ENCODE data around the gene RNASEH1. TPM values are rescaled to one million over a fixed set of nuclear protein-coding genes. Genes with fewer than 3 reads are reported as not detected.

The RNASEH1 gene
- total and polyA plus RNA-seq, 2 of the 4 experiments (the other 2 are of a cell fraction), result 23.5 to 23.7 TPM

DNA sequence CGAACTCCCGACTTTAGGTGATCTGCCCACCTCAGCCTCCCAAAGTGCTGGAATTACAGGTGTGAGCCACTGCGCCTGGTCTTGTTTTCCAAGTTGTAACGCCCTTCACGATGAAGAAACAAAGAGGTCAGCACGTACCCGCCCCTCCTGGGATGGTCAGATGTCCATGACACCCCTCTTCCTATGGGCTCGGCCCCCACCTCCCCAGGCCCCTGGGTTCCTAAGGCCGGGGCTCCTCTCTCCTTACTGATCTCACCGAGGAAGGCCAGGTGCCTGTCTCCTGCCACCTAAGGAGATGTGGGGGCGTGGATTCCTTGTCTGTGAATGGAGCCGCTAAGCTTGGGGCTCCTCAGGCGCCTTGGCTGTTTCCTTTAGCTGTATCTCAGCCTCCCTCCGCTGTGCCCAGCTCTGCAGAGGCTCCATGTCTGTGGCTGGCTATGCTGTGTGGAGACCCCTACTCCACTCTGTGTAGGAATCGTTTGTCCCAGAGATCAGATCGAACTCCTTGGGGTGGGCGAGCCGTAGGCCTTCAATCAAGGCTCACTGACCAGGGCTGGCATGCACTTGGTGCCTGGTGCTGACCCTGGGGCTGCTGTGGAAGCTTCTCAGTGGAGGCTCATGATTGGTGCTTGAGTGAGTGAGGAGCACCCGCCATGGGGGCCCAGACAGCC lies 45.5 kb upstream of the RNASEH1 start:
- intact Hi-C loops (cut with micrococcal nuclease), result no loop called here
- H2BK5ac ChIP-seq (ENCODE audit: low read depth, low read length, poor library complexity, severe bottlenecking), result no peak overlapping the region
- no TSS peak for BruUV-seq (replicated peaks)
- H4K91ac ChIP-seq (ENCODE audit: insufficient read depth, low read depth, low read length), result no peak overlapping the region
- no peak for ATAC-seq (ENCODE audit: low read depth)
- H3K4ac ChIP-seq (ENCODE audit: low read depth, low read length), result no peak overlapping the region
- no peak overlapping the region for H3K23ac ChIP-seq (ENCODE audit: low read depth, low read length)
- H3K4me3 ChIP-seq (ENCODE audit: insufficient read depth, low read depth, low read length), result no peak overlapping the region
- TF ChIP-seq BHLHE40 (IDR thresholded peaks at IDR 0.05; ENCODE audit: low read depth, low read length), result no peak
- TF ChIP-seq, protein P1, sequence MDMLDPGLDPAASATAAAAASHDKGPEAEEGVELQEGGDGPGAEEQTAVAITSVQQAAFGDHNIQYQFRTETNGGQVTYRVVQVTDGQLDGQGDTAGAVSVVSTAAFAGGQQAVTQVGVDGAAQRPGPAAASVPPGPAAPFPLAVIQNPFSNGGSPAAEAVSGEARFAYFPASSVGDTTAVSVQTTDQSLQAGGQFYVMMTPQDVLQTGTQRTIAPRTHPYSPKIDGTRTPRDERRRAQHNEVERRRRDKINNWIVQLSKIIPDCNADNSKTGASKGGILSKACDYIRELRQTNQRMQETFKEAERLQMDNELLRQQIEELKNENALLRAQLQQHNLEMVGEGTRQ (IDR thresholded peaks at IDR 0.05; ENCODE audit: low read depth, low read length), result no peak
- TF ChIP-seq MAZ (IDR thresholded peaks at IDR 0.05; ENCODE audit: borderline replicate concordance, low read depth, low read length), result no peak
- no peak for TF ChIP-seq ELK1 (IDR thresholded peaks at IDR 0.05; ENCODE audit: borderline replicate concordance, low read depth, low read length)
- no peak for TF ChIP-seq CHD1 (IDR thresholded peaks at IDR 0.05; ENCODE audit: low read depth, low read length)
- no peak for TF ChIP-seq RFX5 (IDR thresholded peaks at IDR 0.05; ENCODE audit: low read depth, low read length)
- TF ChIP-seq SMC3 (IDR thresholded peaks at IDR 0.05; ENCODE audit: low read depth, low read length), result no peak
- TF ChIP-seq MAFK (IDR thresholded peaks at IDR 0.05; ENCODE audit: low read depth, low read length), result no peak
- no peak for TF ChIP-seq CEBPB (IDR thresholded peaks at IDR 0.05; ENCODE audit: low read depth, low read length)
- TF ChIP-seq, protein P2, sequence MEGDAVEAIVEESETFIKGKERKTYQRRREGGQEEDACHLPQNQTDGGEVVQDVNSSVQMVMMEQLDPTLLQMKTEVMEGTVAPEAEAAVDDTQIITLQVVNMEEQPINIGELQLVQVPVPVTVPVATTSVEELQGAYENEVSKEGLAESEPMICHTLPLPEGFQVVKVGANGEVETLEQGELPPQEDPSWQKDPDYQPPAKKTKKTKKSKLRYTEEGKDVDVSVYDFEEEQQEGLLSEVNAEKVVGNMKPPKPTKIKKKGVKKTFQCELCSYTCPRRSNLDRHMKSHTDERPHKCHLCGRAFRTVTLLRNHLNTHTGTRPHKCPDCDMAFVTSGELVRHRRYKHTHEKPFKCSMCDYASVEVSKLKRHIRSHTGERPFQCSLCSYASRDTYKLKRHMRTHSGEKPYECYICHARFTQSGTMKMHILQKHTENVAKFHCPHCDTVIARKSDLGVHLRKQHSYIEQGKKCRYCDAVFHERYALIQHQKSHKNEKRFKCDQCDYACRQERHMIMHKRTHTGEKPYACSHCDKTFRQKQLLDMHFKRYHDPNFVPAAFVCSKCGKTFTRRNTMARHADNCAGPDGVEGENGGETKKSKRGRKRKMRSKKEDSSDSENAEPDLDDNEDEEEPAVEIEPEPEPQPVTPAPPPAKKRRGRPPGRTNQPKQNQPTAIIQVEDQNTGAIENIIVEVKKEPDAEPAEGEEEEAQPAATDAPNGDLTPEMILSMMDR (conservative IDR thresholded peaks at IDR 0.05; ENCODE audit: low read depth, low read length), result no peak
- TF ChIP-seq NFE2L2 (IDR thresholded peaks at IDR 0.05; ENCODE audit: low read depth, low read length), result no peak
- no peak for TF ChIP-seq RCOR1 (IDR thresholded peaks at IDR 0.05; ENCODE audit: insufficient replicate concordance, low read length)
- no peak for TF ChIP-seq RAD21 (IDR thresholded peaks at IDR 0.05; ENCODE audit: low read length)
- TF ChIP-seq POLR2A (IDR thresholded peaks at IDR 0.05; ENCODE audit: low read depth, low read length), result no peak
- TF ChIP-seq MXI1 (IDR thresholded peaks at IDR 0.05; ENCODE audit: borderline replicate concordance, low read depth, low read length), result no peak
- TF ChIP-seq FOS (IDR thresholded peaks at IDR 0.05; ENCODE audit: low read depth, low read length), result no peak
- no peak overlapping the region for H3K56ac ChIP-seq (ENCODE audit: extremely low read depth, insufficient read depth, low read length)
- H2AK5ac ChIP-seq (ENCODE audit: low read depth, low read length), result no peak overlapping the region
- no peak overlapping the region for H3K9ac ChIP-seq (ENCODE audit: low read depth, low read length)
- H3K18ac ChIP-seq (ENCODE audit: low read depth, low read length), result no peak overlapping the region
- peaks cover 4% of the 10 kb centered on the region; the same call in 1 of the 2 replicates for H3K27me3 ChIP-seq (ENCODE audit: control insufficient read depth, insufficient read depth, low read length)
- H2BK120ac ChIP-seq (ENCODE audit: low read depth, low read length), result no peak overlapping the region
- H3K79me1 ChIP-seq (ENCODE audit: low read depth in 1 of 2, low read length in 2 of 2), result no peaks in the 10 kb centered on the region
- H3K36me3 ChIP-seq (ENCODE audit: control insufficient read depth, insufficient read depth, low read length), result no peaks in the 10 kb centered on the region
- H3K4me1 ChIP-seq (ENCODE audit: control insufficient read depth, insufficient read depth, low read length), result peaks cover 1% of the 10 kb centered on the region; the same call in 1 of the 2 replicates
- ChIA-PET POLR2A (ENCODE audit: unreplicated experiment) (no interaction called here), CTCF (interaction anchor here (0.6 kb wide), 1 partner anchor 173 kb away, joined by 3 read pairs; no protein-coding TSS in a partner anchor)
- H4K20me1 ChIP-seq (ENCODE audit: insufficient read depth, low read length), result no peaks in the 10 kb centered on the region
- dilution Hi-C loops (cut with HindIII; ENCODE audit: low sequenced_read_pairs, unreplicated experiment), result no loop called here
- H3K9me1 ChIP-seq (ENCODE audit: insufficient read depth, low read length), result no peaks in the 10 kb centered on the region
- H3K9me3 ChIP-seq (ENCODE audit: control insufficient read depth, insufficient read depth, low read length), result no peaks in the 10 kb centered on the region
- H2BK15ac ChIP-seq (ENCODE audit: low read depth, low read length), result no peak overlapping the region
- no peak overlapping the region for H4K5ac ChIP-seq (ENCODE audit: low read depth, low read length)
- H2AK9ac ChIP-seq (replicated peaks; ENCODE audit: low read depth, low read length, poor library complexity), result no peak overlapping the region
- 100% methylated on average over 7 of the region's 19 CpGs; no CpG with 5 or more reads in 1 of the 2 experiments for WGBS, 2 experiments (ENCODE audit: extremely low coverage in 2 of 2, insufficient read length in 1 of 2)
- DNase-seq, result no peak
- in situ Hi-C loops (cut with MboI; ENCODE audit: low sequenced_read_pairs), result no loop called here
- H2BK20ac ChIP-seq (ENCODE audit: low read depth, low read length), result no peak overlapping the region
- H3K27ac ChIP-seq (ENCODE audit: insufficient read depth, low read length), result no peak overlapping the region
- no peak overlapping the region for H3K14ac ChIP-seq (replicated peaks; ENCODE audit: low read depth, low read length)
- no peak overlapping the region for H3K4me2 ChIP-seq (ENCODE audit: low read depth, low read length)
- no peak overlapping the region for H4K8ac ChIP-seq (ENCODE audit: low read depth in 2 of 2, low read length in 2 of 2)
- H2AFZ ChIP-seq (replicated peaks; ENCODE audit: low read length, poor library complexity), result no peak overlapping the region
